GM21825 (cell line): ENCODE results near the gene ODF2L.

ENCODE experiments used
- ATAC-seq: cut with Tn5 transposase; IDR thresholded peaks from one replicate; pipeline ENCODE4 v1.9.1; 2021; ENCODE audit warnings: mild to moderate bottlenecking, moderate library complexity; ENCODE audit not compliant: unreplicated experiment

Gene ODF2L

DNA sequence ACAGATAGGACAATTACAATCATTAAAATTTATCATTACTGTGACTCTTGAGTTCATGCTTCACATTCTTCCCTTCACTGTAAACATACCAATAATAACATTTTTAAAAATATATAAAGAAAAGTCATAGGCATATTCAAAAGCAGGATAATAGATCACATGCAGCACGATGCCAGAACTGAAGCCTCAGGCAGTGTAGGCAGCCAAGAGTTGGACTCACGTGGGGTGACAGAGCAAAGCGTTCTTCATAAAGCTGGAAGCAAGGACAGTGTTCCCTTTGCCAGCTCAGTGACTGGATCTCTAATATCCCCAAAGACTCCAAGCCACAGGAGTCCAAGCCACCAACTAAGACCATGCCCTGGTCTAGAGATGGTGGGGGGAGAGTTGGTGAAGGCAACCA lies 77.7 kb downstream of the ODF2L start:
- ATAC-seq: no peak

DNA sequence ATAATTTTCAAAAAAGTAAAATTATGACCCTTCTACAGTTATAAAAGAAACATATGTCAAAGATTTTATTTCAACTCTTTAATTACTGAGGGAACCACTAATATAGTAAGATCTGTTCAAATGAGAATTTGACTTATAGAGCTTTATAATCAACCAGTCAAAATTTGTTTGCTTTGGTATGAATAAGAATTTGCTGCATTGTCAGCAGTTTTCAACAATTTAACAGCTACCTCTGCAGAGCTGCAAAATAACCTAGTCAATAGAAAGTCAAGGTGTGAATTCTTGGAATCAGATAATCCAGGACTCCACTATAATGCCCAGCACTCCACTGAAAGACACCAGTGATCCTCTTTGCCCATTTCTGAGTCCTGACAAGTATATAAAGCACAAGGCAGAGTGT lies 78.2 kb downstream of the ODF2L start:
- ATAC-seq: no peak

DNA sequence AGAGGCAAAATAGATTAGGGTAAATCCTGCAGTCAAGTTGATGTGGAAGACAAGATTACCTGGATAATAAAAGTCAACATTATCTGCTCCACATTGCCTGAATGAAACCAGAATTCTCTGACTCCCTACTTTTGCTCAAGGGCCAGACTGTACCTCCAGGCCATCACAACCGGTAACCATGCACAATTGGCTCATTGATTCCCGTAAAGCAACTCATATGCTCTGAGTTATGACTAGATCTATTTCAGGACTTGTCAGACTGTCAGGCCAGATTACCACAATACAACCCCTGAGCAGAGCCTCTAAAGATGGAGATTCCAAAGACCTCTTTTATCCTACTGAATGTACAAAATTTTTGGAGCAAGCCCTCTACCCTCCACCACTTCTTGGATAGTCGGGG lies 90.4 kb downstream of the ODF2L start:
- ATAC-seq: no peak

DNA sequence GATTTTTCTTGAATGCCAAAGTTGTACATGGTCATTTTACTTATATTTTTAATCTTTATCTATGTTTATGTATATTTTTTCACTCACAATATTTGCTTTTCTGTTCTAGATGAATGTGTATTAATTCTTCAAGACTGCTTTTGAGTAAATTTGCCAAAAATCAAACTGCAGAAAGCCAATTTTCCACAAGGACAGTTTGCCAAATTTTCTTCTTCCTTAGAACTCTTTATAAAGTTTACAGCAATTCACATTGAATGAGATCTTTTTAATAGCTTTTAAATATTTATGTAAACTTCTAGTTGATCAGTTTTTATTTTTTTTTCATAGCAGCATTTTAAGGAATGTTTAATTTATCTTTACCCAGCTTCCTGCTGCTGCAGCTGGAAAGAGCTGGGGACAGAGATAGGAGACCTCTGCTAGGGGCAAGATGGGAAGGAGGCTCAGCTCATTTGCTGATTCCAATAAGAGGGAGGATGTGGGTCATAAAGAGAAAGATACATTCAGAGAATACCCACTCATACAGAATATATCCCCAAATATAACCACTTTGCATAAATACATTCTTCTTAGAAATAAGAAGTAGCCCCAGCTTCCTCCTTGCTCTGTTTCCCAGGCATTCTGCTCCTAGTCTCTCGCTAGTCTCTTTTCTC lies 93.0 kb downstream of the ODF2L start:
- no peak for ATAC-seq
